NOMO-1 (cell line): ENCODE results near the gene MACC1.
A peak's percentile ranks its signal among the peaks of the same experiment; 100 is the strongest.
"Not testable (repeated sequence)": the region's sequence is repeated elsewhere in the genome, so short reads cannot be mapped to it uniquely, and the experiment has no call there.

Experiments
- DNase-seq, 2 experiments: peaks; one replicate each; lab custom pipeline; 2025; ENCODE audit not compliant: unreplicated experiment in 2 of 2; lab: John Stamatoyannopoulos, UW

MACC1 gene

GRCh38 chr7:20140291-20141001 is 76.7 kb downstream of the MACC1 start:
- DNase-seq = no peak

- DNase-seq = no peak
Observed at GRCh38 chr7:20136647-20137046, 80.5 kb downstream of the MACC1 start.

GRCh38 chr7:20133803-20134202 is 83.4 kb downstream of the MACC1 start:
- no peak for DNase-seq

GRCh38 chr7:20132585-20132984 is 84.6 kb downstream of the MACC1 start:
- DNase-seq = no peak

GRCh38 chr7:20131776-20132175 is 85.4 kb downstream of the MACC1 start:
- no peak for DNase-seq

GRCh38 chr7:20129920-20130319 is 87.3 kb downstream of the MACC1 start:
- no peak for DNase-seq

- DNase-seq = no peak
Observed at GRCh38 chr7:20128001-20128400, 89.2 kb downstream of the MACC1 start.

- DNase-seq = not testable (repeated sequence)
Observed at GRCh38 chr7:20126060-20126459, 91.1 kb downstream of the MACC1 start.

- DNase-seq = not testable (repeated sequence)
Observed at GRCh38 chr7:20124087-20124486, 93.1 kb downstream of the MACC1 start.

- DNase-seq = not testable (repeated sequence)
Observed at GRCh38 chr7:20122653-20123316, 94.4 kb downstream of the MACC1 start.

GRCh38 chr7:20122073-20122472 is 95.1 kb downstream of the MACC1 start:
- DNase-seq = no peak

GRCh38 chr7:20121404-20121803 is 95.8 kb downstream of the MACC1 start:
- no peak for DNase-seq

- DNase-seq = not testable (repeated sequence)
Observed at GRCh38 chr7:20120611-20121168, 96.5 kb downstream of the MACC1 start.

GRCh38 chr7:20116869-20117268 is 100.3 kb downstream of the MACC1 start:
- no peak for DNase-seq

GRCh38 chr7:20114468-20114867 is 102.7 kb downstream of the MACC1 start:
- peak; percentile 70 to 99 for DNase-seq

- peak; percentile 47 to 90 for DNase-seq
Observed at GRCh38 chr7:20113427-20114027, 103.7 kb downstream of the MACC1 start.

- DNase-seq = no peak
Observed at GRCh38 chr7:20112696-20113095, 104.5 kb downstream of the MACC1 start.

- DNase-seq = no peak
Observed at GRCh38 chr7:20111821-20112542, 105.2 kb downstream of the MACC1 start.

GRCh38 chr7:20107582-20107981 is 109.6 kb downstream of the MACC1 start:
- DNase-seq = no peak

GRCh38 chr7:20104696-20105095 is 112.5 kb downstream of the MACC1 start:
- DNase-seq = no peak

- no peak for DNase-seq
Observed at GRCh38 chr7:20102982-20103381, 114.2 kb downstream of the MACC1 start.
